HG02571 (cell line): ENCODE measurements around the gene ARHGAP10.

Experiments used
- ATAC-seq: cut with Tn5 transposase; IDR thresholded peaks from one replicate; pipeline ENCODE4 v1.9.1; 2021; ENCODE audit warnings: mild to moderate bottlenecking, moderate library complexity; ENCODE audit not compliant: unreplicated experiment

Gene ARHGAP10

DNA sequence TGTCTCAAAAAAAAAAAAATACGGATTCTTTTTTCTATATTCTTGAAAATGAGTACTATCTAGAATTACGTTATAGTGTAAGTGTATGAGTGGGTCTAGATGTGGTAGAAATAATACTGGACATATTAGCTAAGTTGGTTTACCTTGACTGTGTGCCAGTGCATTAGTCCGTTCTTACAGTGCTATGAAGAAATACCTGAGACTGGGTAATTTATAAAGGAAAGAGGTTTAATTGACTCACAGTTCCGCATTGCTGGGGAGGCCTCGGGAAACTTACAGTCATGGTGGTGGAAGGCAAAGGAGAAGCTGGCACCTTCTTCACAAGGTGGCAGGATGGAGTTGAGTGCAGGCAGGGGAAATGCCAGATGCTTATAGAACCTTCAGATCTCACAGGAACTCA lies 92.4 kb downstream of the ARHGAP10 start:
- ATAC-seq: no peak

DNA sequence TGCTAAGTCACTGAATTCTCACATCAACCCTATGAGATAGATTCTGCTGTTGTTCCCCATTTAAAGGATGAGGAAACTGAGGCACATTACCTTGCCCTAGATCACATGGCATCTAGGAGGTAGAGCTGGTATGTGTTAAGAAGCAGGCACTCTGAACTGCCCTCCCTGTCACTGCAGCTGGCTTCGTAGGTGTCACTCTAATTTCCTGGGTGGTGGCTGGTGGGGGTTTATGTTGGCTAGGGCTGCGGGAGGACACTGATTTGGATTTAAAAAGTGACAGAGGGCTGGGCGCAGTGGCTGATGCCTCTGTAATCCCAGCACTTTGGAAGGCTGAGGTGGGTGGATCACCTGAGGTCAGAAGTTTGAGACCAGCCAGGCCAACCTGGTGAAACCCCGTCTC lies 93.0 kb downstream of the ARHGAP10 start:
- no peak for ATAC-seq

DNA sequence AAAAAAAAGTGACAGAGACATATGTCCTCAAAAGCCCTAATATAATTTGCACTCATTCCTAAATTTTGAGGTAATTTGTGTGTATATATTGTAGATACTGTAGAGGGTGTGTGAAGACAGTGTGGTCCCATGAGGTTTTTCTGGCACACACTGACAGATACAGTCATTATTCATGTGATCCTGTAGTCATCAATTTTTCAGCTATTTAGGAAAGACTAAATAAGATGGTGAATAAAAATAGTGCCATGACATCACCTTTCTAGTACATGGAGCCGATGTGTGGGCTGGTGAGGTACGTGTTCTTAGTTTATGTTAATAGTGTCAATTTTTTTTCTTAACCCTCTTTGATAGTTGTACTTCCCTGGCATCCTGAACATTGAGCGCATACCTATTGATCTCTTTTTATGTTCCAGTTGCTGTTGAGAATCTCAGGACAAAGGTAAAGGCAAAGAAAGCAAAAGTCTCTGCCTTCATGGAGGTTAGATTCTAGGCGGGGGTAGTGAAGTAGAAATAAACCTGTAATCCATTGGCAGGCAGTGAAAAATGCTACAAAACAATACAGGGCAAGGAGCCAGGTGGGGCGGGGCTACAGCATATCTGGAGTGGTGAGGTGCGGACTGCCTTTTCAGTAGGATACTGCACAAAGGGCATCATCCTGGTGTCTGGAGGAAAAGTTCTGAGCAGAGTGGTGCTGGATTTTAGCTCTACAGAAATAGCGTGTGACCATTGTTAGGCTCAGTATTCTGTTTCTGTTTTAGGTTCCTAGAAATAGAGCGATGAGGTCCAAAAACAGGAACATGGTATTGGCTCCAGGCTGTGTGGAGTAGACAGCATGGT lies 93.8 kb downstream of the ARHGAP10 start:
- no peak for ATAC-seq

DNA sequence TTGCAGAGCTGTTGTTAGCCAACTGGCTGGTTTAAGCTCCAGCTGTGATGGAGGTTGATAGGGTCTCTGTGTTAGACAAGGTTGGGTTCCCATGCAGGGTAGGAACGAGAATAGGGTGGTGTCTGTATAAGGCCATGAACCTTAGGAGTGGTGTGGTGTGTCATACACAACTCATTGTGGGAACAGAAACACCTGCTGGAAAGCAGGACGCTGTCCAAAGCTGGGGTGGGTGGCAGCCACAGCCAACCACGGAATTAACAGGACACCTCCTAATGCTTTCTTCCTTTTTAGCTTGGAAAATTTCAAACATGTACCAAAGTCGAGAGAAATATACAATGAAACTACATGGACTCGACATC lies 94.4 kb downstream of the ARHGAP10 start:
- no peak for ATAC-seq

DNA sequence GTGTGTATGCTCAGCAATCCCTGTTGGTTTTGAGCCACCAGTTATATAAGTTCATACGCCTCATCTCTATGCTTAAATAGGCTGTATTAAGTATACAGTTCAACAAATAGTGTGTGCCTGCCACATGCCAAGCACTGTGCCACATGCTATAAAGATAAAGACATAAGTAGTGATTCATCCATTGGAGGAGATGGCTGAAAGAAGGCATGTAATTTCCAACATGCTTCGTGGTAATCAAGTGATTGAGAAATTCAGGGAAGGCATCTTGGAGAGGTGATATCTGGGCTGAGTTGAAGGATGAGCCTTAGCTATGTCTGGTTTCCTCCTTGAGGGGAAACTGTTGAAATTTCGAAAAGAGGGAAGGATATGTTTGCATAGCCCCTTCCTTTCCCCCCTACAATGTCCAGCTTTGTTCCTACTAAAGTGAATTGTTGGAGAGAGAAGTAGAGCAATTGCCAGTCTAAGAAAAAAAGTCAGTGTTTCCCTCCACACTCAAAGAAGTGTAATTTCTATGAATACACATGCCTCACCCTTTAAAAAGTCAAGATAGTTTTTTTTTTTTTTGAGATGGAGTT lies 96.5 kb downstream of the ARHGAP10 start:
- ATAC-seq: no peak

DNA sequence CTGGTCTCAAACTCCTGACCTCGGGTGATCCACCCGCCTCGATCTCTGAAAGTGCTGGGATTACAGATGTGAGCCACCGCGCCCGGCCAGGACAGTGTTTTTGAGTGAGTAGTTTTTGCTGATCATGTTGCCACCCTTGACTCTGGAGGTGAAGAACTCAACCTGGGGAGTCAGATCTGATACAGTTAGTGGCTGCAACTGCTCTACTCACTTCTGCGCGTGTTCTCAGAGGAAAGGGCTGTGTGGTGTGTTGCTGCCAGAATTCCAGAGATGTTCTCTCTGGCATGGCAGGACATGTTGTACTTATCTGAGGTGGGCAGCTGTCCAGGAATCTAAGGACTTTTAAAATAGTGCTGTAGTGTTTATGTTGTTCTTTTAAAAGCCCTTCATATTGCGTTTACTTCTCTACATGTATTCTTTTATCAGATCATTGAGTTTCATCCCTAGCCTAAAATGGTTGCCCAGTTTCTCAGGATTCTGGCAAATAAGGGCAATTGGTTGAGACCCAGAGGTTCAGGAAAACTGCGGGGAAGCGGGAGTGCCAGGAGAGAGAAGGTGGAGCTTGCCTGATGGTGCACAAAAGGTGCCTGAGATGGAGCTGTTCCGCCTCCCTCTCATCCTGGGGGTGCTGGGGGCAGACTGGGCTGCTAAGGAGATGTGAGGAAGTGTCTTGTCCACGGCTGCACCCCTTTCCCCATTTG lies 97.7 kb downstream of the ARHGAP10 start:
- ATAC-seq: no peak

DNA sequence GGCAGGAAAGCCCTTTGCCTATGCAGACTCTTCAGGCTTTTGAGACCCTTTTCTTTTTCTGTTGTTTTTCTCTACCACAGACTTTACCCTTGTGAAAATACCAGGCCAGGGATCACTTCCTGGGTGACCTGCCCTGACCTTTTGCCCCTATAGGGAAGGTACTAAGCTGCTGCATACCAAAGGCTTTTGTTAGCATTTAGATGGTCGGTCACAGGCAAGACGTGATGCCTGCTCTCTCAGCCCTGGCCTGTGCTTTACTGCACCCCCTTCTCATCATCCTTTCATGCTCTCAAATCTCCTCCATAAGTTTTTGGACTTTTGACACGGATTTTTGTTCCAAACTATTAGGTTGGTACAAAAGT lies 98.2 kb downstream of the ARHGAP10 start:
- no peak for ATAC-seq

DNA sequence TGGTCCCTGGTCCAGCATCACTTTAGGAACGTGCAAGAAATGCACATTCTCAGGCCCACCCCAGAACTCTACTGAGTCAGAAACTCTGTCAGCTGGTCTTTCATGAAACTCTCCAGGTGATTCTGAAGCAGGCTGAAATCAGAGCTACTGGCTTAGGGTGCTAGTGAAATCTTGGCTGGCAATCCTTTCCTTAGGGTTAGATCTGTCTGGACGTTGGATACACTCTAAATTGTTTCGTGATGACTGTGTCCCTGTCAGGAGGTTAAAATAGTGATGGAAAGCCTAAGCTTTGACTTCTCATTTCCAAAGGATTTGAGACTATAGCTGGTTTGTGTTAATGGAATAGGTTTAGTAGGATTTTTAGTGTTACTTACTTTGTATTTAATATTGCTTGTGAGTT lies 99.1 kb downstream of the ARHGAP10 start:
- ATAC-seq: no peak

DNA sequence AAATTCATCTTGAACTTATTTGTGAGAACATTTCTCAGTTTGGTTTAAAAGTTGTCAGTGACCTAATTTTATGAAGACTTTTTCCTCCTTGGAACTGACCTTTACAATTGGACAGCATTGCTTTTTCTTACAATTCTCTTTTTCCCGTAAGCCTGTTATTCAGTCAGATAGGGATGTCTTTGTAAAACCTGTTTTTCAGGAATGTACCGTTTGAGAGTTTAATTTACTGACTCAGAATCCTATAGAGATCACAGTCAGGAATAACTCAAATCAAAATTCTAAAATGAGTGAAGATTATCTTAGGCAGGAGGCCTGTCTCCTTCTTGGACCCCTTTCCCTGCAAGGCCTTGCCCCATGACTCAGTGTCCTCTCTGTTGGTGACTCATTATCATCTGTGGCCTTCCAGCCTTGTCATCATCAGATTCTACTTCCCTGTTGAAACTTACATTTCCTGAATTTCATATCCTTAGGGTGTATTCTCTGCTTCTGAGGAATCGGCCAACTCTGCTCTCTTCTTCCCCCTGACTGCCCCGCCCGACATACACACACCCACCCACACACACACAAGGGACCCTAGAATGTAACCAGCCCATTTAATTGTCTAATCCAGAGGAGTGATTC lies 99.8 kb downstream of the ARHGAP10 start:
- ATAC-seq: no peak

DNA sequence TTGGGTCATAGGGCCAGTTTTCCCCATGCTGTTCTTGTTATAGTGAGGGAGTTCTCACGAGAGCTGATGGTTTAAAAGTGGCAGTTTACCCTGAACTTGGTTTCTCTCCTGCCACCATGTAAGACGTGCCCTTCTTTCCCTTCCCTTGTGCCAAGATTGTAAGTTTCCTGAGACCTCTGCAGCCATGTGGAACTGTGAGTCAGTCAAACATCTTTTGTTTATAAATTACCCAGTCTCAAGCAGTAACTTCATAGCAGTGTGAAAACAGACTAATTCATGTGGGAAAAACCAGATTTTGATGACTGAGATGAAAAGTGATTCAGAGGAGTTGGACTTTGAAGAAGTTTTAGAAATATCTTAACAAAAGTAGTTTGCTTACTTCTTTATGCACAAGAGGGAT lies 101.4 kb downstream of the ARHGAP10 start:
- ATAC-seq: no peak

DNA sequence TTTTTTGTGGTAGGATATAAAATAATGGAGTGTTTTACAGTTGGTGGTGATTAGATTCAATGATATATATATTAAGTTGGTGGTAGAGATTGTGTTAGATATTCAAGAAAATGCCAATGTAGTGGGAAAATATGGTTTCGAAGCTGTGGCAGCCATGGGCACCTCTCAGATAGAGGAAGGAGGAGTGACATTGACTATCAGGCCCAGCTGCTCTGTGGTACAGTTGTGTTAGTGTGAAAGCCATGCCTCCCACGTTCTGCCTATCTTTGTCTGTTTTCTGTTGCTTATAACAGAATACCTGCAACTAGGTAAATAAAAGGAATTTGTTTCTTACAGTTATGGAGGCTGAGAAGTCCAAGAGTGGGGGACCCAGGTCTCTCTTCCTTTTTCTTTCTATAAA lies 101.9 kb downstream of the ARHGAP10 start:
- ATAC-seq: no peak

DNA sequence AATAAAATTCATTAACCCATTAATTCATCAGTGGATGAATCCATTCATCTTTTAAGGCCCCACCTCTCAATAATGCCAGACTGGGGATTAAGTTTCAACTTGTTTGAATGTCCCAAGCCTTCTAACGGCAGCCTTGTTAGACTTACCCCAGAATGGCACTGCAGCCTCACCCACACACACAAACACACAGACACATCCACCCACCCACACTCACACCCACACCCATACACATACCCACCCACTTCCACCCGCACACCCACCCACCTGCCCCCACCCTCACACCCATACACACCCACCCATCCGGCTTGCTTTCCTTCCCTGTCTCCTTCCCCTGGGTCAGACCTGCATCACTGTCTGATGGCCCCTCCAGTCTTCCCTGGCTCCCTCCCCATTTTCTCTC lies 102.6 kb downstream of the ARHGAP10 start:
- no peak for ATAC-seq

DNA sequence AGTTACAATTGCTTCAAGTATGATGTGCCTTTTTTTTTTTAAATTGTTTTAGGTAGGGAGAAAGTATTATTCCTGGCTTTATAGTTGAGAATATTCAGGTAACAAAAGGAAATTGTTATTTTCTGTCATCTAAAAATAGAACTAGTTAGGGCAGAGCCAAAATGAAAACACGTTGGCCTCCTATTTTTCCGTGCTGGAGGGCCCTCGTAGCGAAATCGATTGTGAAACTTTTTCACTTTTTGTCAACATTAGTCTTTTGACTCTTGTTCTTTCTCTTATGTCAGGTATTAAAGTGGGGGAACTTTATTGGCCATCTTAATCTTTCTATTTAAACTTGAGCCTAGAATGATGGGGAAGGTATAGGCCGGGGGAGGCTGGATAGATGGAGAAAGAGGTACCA lies 104.9 kb downstream of the ARHGAP10 start:
- ATAC-seq: no peak

DNA sequence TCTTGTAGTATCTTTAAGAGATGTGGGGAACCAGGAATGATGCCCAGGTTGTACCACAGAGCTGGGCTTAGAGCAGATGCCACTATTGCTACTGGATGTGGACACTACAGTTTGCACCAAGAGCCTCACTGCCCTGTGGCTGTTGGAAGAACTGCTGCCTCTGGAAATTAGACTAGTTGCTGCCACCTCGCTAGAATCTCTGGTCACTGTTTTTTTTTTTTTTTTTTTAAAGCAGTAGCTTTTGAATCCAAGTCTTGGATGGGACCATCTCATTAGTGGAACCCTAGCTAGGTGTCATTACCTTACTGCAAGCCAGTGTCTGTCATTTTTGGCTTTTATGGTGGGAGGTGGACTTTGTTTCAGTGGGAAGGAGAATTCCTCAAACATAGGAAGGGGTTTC lies 105.5 kb downstream of the ARHGAP10 start:
- ATAC-seq: no peak

DNA sequence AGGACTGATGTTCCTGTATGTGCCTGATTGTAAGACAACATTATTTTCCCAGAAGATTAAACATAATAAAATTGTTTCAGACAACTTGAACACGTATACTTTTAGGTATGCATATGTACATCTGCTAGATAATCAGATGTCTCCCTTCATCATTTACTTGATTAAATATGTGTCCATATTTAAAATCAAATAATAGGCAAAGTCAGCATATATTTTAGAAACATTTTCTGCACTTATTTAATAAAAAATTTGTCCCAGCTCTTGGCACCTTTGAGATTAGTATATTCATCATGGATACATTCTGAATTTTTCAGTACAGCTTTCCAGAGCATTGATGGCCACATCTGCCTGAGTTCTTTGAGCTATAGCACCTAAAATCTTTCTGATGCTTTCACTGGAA lies 106.0 kb downstream of the ARHGAP10 start:
- ATAC-seq: no peak

DNA sequence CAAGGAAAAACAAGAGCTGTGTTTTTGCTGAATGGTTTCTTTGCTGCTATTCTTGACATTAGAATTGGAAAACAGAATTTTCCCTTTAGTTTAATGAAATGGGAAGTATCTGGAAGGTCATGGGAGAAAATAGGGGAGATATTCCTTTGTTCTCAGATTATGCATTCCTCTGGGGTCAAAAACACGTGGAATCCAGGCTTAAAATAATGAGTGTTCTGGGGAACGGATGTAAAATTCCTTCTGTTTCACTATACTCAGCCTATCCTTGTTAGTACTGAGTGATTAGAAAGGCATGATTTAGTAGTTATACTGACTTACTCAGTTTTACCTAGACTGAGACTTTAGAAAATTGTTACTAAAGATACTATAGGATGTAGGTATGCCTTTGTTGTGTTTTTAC lies 107.3 kb downstream of the ARHGAP10 start:
- ATAC-seq: no peak

DNA sequence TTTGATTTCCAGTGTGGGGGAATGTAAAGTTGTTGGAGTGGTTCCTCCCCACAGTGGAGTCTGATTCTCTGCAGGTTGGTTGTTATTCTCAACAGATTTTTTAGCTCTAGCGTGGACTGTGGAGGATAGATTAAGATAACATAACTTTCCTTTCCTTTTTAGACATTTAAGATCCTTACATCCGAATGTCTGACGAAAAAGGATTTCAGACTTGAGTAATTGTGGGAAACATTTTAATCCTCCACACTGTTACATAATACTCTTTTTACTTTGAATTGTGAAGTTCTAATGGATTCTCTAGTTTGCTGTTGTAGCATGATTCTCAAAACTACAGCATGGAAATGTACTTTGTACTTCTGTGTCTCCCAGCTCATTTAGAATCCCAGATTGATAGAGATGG lies 107.8 kb downstream of the ARHGAP10 start:
- ATAC-seq: no peak

DNA sequence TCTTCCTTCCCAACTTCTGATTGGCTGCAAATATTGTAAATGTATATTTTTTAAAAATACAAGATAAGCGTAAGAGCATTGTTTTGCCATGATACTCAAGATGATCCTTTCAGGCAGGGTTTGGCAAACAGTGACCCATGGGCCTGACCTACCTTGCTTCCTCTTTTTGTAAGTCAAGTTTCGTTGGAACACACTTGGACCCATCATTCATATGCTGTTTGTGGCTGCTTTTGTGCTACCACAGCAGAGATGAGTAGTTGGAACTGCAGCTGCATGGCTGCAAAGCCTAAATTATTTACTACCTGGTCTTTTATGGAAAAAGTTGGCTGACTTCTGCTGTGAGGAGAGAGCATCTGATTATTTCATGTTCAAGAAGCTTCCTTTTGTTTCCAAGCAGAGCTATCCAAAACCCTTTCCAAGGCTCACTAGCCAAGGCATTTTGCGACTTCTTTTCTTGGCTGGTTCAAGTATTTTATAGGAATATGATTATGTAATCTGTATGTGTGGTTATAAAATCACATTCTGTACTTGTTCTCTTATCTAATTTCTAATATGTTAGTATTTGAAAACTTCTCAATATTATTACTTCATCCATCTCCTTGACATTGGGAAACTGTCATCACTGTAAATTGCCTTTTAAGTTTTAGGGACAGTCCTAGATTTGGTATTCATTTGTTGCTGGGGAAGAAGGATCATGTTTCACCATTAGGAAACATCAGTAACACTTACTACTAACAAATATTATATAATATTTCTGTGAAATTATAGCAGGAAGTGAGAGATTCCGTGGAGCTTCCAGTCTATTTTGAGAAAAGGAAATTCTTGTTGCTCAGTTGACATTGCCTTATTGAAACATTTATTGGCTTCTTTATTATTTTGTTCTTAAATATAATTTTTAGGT lies 109.2 kb downstream of the ARHGAP10 start:
- peak; percentile 46 for ATAC-seq

DNA sequence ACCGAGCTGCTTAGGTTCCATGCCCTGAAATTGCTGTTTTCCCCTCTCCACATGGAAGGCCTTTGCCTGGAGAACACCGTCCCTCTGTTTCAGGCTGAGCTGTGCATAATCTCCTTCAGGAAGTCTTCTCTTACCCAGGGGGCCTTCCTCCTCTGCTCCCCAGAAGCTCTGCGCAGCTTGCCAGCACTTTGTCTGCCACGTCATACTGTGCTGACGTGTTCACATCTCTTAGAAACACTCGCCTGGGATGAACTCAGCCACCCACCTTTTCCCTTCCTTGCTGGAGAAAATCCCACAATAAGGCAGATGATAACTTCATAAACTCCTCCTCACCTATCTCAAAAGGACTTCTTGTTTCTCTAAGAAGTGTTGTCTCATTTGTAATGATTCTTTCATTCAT lies 110.7 kb downstream of the ARHGAP10 start:
- ATAC-seq: no peak

DNA sequence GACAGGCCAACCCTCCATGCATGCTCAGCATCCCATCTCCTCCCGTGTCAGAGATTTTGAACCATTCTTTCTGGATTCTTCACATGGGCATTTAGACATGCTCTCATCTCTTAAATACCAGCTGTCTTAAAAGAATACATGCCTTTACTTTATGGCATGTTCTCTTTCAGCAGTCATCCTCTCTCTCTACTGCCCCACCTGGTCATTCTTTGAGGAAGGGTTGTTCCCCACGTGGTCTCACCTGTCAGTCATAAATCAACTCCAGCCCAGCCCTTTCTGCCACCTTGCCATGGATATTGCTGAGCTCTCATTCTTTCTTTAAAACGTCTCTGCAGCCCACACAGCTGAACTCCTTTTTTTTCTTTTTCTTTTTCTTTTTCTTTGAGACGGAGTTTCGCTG lies 111.3 kb downstream of the ARHGAP10 start:
- no peak for ATAC-seq

DNA sequence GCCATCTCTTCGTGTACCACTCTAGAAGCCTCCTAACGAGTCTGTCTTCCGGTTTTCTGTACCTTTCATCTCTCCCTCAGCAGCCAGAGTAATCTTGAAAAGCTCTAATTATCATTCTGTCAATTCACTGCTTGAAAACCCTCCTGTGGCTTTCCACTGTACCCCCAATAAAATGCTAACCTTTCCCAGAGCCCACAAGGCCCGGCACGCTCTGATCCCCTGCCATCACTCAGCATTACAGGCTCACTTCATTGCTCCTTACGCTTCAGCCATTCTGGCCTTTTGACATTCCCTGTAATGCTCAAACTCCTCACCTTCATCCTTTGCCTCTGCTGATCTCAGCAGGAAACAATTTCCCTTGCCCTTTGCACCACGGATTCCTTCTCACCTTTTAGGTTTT lies 112.9 kb downstream of the ARHGAP10 start:
- ATAC-seq: no peak
